KMS-11 (cell line): ENCODE results near the gene VCPKMT.

ENCODE experiments used
- H2AFZ ChIP-seq: fragments of 200-600 bp; sonication (generic); 2 replicates; pipeline ENCODE4 v1.6.1; 2016; ENCODE audit warnings: antibody characterized with exemption, mixed run types, low read depth
- H3K27ac ChIP-seq: fragments of 200-600 bp; sonication (generic); 2 replicates; pipeline ENCODE4 v1.6.1; 2016; ENCODE audit warnings: mild to moderate bottlenecking, mixed run types
- H3K27me3 ChIP-seq: fragments of 200-600 bp; sonication (generic); 2 replicates; pipeline ENCODE4 v1.6.1; 2017; ENCODE audit warnings: mild to moderate bottlenecking, low read depth, mixed run types, moderate library complexity; ENCODE audit not compliant: insufficient read depth
- H3K36me3 ChIP-seq: fragments of 200-600 bp; sonication (generic); 2 replicates; pipeline ENCODE4 v1.6.1; 2017; ENCODE audit warnings: mild to moderate bottlenecking, mixed run types; ENCODE audit not compliant: insufficient read depth
- H3K4me1 ChIP-seq: fragments of 200-600 bp; sonication (generic); 2 replicates; pipeline ENCODE4 v1.6.1; 2016; ENCODE audit warnings: mild to moderate bottlenecking, low read depth, mixed run types; ENCODE audit not compliant: poor library complexity, severe bottlenecking
- H3K4me2 ChIP-seq: fragments of 200-600 bp; sonication (generic); 2 replicates; pipeline ENCODE4 v1.7.0; 2016; ENCODE audit warnings: mild to moderate bottlenecking, mixed run types
- H3K4me3 ChIP-seq: fragments of 200-600 bp; sonication (generic); IDR thresholded peaks from 2 replicates; pipeline ENCODE4 v1.6.1; 2017; ENCODE audit warnings: low read depth, low read length, mixed read lengths; ENCODE audit not compliant: insufficient read depth
- H3K79me2 ChIP-seq: fragments of 200-600 bp; sonication (generic); 2 replicates; pipeline ENCODE4 v1.6.1; 2016; ENCODE audit warnings: low read depth, mixed run types; ENCODE audit not compliant: insufficient read depth
- H3K9ac ChIP-seq: fragments of 200-600 bp; sonication (generic); 2 replicates; pipeline ENCODE4 v1.6.1; 2016; ENCODE audit warnings: mild to moderate bottlenecking, mixed run types
- H4K20me1 ChIP-seq: fragments of 200-600 bp; sonication (generic); 2 replicates; pipeline ENCODE4 v1.6.1; 2016; ENCODE audit warnings: mild to moderate bottlenecking, mixed run types; ENCODE audit not compliant: insufficient read depth
- CTCF ChIP-seq: fragments of 200-600 bp; sonication (generic); conservative IDR thresholded peaks from 2 replicates; pipeline ENCODE4 v1.6.1; 2017; ENCODE audit warnings: low read depth, mild to moderate bottlenecking, antibody characterized with exemption, low read length, moderate library complexity, mixed read lengths

VCPKMT gene

GRCh38 chr14:50116181-50116956 lies at the start of gene VCPKMT:
TSS of gene VCPKMT (minus strand) at chr14:50116572. CDS start at chr14:50116552, 20 bp downstream.
- no peak for TF ChIP-seq CTCF
- Histone ChIP-seq H3K9ac (peak within 1 kb of the TSS; percentile 70), H4K20me1 (no peaks in the 10 kb centered on the region), H3K27ac (peak within 1 kb of the TSS; percentile 55), H3K4me1 (peaks cover 29% of the 10 kb centered on the region), H3K79me2 (peaks cover 25% of the 10 kb centered on the region; the same call in 1 of the 2 replicates), H3K36me3 (0 out of 2 replicates have a peak, but pooled peaks cover 3% of the 10 kb centered on the region), H2AFZ (peak within 1 kb of the TSS; percentile 77), H3K4me3 (no peak within 1 kb of the TSS), H3K27me3 (no peaks in the 10 kb centered on the region), H3K4me2 (peak within 1 kb of the TSS; percentile 69)

- Histone ChIP-seq H3K4me1 (peaks cover 11% of the 10 kb centered on the region), H4K20me1 (no peaks in the 10 kb centered on the region), H3K4me2 (no peak overlapping the region), H2AFZ (no peak overlapping the region), H3K79me2 (no peaks in the 10 kb centered on the region), H3K27me3 (no peaks in the 10 kb centered on the region), H3K27ac (no peak overlapping the region), H3K4me3 (no peak overlapping the region), H3K9ac (no peak overlapping the region), H3K36me3 (no peaks in the 10 kb centered on the region)
- TF ChIP-seq CTCF = no peak
Observed at GRCh38 chr14:50156111-50156510, 39.7 kb upstream of the VCPKMT start.

GRCh38 chr14:50148799-50149198 lies 32.4 kb upstream of the VCPKMT start:
- Histone ChIP-seq H3K4me1 (peaks cover 11% of the 10 kb centered on the region), H2AFZ (no peak overlapping the region), H3K4me2 (no peak overlapping the region), H3K27me3 (no peaks in the 10 kb centered on the region), H3K79me2 (no peaks in the 10 kb centered on the region), H3K4me3 (no peak overlapping the region), H4K20me1 (no peaks in the 10 kb centered on the region), H3K9ac (no peak overlapping the region), H3K36me3 (no peaks in the 10 kb centered on the region), H3K27ac (no peak overlapping the region)
- no peak for TF ChIP-seq CTCF

- TF ChIP-seq CTCF = no peak
- H3K9ac ChIP-seq = no peak overlapping the region
Observed at GRCh38 chr14:50139192-50139591, 22.8 kb upstream of the VCPKMT start.

More at GRCh38 chr14:50139192-50139591, 22.8 kb upstream of the VCPKMT start:
- Histone ChIP-seq H2AFZ (no peak overlapping the region), H3K4me1 (no peaks in the 10 kb centered on the region), H3K27me3 (no peaks in the 10 kb centered on the region), H4K20me1 (no peaks in the 10 kb centered on the region), H3K36me3 (no peaks in the 10 kb centered on the region), H3K4me3 (no peak overlapping the region), H3K27ac (no peak overlapping the region), H3K79me2 (no peaks in the 10 kb centered on the region), H3K4me2 (no peak overlapping the region)
